CD4-positive, alpha-beta T cell treated with Interleukin-15 for 4 hours (primary cell): Measurements from ENCODE around the gene FASTK.

Experiments used
- DNase-seq: peaks from one replicate; pipeline ENCODE4 v3.0.0-alpha.2; 2020; ENCODE audit warnings: low spot score

FASTK gene

GRCh38 chr7:151118108-151119054 is 37.8 kb upstream of the FASTK start:
- DNase-seq = no peak

GRCh38 chr7:151117565-151117964 is 37.0 kb upstream of the FASTK start:
- DNase-seq = peak; percentile 59

- DNase-seq = no peak
These were observed 36.2 kb upstream of the FASTK start for GRCh38 chr7:151116603-151117440.

GRCh38 chr7:151115836-151116418 is 35.3 kb upstream of the FASTK start:
- DNase-seq = no peak

GRCh38 chr7:151115121-151115835 is 34.7 kb upstream of the FASTK start:
- DNase-seq = no peak

- no peak for DNase-seq
These were observed 33.8 kb upstream of the FASTK start for GRCh38 chr7:151114151-151115090.

- no peak for DNase-seq
These were observed 32.9 kb upstream of the FASTK start for GRCh38 chr7:151113344-151114150.

- peak; percentile 76 for DNase-seq
These were observed 30.5 kb upstream of the FASTK start for GRCh38 chr7:151110941-151111645.

- DNase-seq = no peak
These were observed 29.8 kb upstream of the FASTK start for GRCh38 chr7:151110236-151110940.

- DNase-seq = no peak
These were observed 28.8 kb upstream of the FASTK start for GRCh38 chr7:151109094-151110048.

- DNase-seq = no peak
These were observed 27.3 kb upstream of the FASTK start for GRCh38 chr7:151107882-151108281.

GRCh38 chr7:151104411-151105235 is 24.0 kb upstream of the FASTK start:
- DNase-seq = no peak

GRCh38 chr7:151103973-151104372 is 23.4 kb upstream of the FASTK start:
- no peak for DNase-seq

GRCh38 chr7:151102991-151103390 is 22.4 kb upstream of the FASTK start:
- no peak for DNase-seq

GRCh38 chr7:151101621-151102396 is 21.2 kb upstream of the FASTK start:
- no peak for DNase-seq

- no peak for DNase-seq
These were observed 20.3 kb upstream of the FASTK start for GRCh38 chr7:151100921-151101320.
